Measurements from ENCODE around the gene LAMB2. TPM values are rescaled to one million over a fixed set of nuclear protein-coding genes. Genes with fewer than 3 reads are reported as not detected.

The LAMB2 gene
- total RNA-seq, 1 experiment from 2014 or later, result 121 TPM

GRCh38 chr3:49171775-49172500, 39.1 kb upstream of the LAMB2 start:
- Histone ChIP-seq H3K4me1 (ENCODE audit: insufficient read depth, low read length) (peaks cover 6% of the 10 kb centered on the region; the same call in 1 of the 2 replicates), H3K23ac (ENCODE audit: insufficient read length, low read depth, low read length) (no peak overlapping the region), H4K20me1 (ENCODE audit: control insufficient read depth, insufficient read depth, insufficient read length) (no peaks in the 10 kb centered on the region), H2BK20ac (ENCODE audit: low read depth, low read length, poor library complexity, severe bottlenecking) (no peak overlapping the region), H3K9me3 (ENCODE audit: control insufficient read depth, low read depth, low read length) (no peaks in the 10 kb centered on the region), H3K79me2 (ENCODE audit: insufficient read depth, low read length) (no peaks in the 10 kb centered on the region), H4K5ac (ENCODE audit: insufficient read length, low read depth, low read length) (no peak overlapping the region), H3T11ph (ENCODE audit: low read length) (no peak overlapping the region), H3K23me2 (ENCODE audit: insufficient read length, low read depth, low read length, poor library complexity, severe bottlenecking) (peaks cover 8% of the 10 kb centered on the region), H2BK12ac (ENCODE audit: insufficient read length, low read depth, low read length) (no peak overlapping the region), H2AFZ (ENCODE audit: low read length) (no peak overlapping the region), H4K91ac (ENCODE audit: insufficient read length, low read depth, low read length) (no peak overlapping the region), H3K9ac (ENCODE audit: extremely low read depth, insufficient read length, low read length) (no peak overlapping the region), H3K18ac (ENCODE audit: insufficient read length, low read depth, low read length) (no peak overlapping the region), H4K8ac (replicated peaks; ENCODE audit: insufficient read length, low read depth, low read length) (no peak overlapping the region), H3K27me3 (ENCODE audit: insufficient read depth, low read length) (no peaks in the 10 kb centered on the region), H2BK120ac (ENCODE audit: low read depth, low read length, poor library complexity, severe bottlenecking) (no peak overlapping the region), H2BK15ac (ENCODE audit: low read depth, low read length) (no peak overlapping the region), H3K56ac (ENCODE audit: insufficient read length, low read depth, low read length) (no peak overlapping the region), H2AK5ac (ENCODE audit: insufficient read length, low read length) (no peak overlapping the region), H3K27ac (ENCODE audit: insufficient read length, low read depth, low read length) (no peak overlapping the region), H3K79me1 (ENCODE audit: insufficient read depth, low read depth, low read length, poor library complexity, severe bottlenecking) (no peaks in the 10 kb centered on the region), H3K4me2 (ENCODE audit: insufficient read depth, insufficient read length, low read length) (peak overlapping the region; percentile 50), H2BK5ac (ENCODE audit: insufficient read length, low read length) (no peak overlapping the region), H3K4ac (ENCODE audit: low read depth, low read length) (no peak overlapping the region), H3K14ac (ENCODE audit: insufficient read depth, low read length) (no peak overlapping the region)
- peak overlapping the region; percentile 71 to 86 for H3K4me3 Mint-ChIP-seq
- H3K27ac Mint-ChIP-seq, result no peak overlapping the region
- no CpG with 5 or more reads among the region's 7 CpGs for WGBS (ENCODE audit: extremely low coverage, insufficient read length, low lambda C conversion rate)
- H3K36me3 Mint-ChIP-seq (ENCODE audit: insufficient read depth in 1 of 3, low read depth in 3 of 3), result peaks cover 0 to 6% (median 3%) of the 10 kb centered on the region in 3 experiments; a peak in 4 of 7 replicates
- peaks cover 27% of the 10 kb centered on the region for H3K27me3 Mint-ChIP-seq (ENCODE audit: low read depth)
- no peaks in the 10 kb centered on the region; a peak in 1 of 5 replicates for H3K9me3 Mint-ChIP-seq
- no peak for DNase-seq
- TF ChIP-seq CTCF (conservative IDR thresholded peaks at IDR 0.05), result no peak
- peaks cover 20 to 30% of the 10 kb centered on the region in 2 experiments for H3K4me1 Mint-ChIP-seq
